ENCODE data around the gene NOLC1. TPM values are rescaled to one million over a fixed set of nuclear protein-coding genes. Genes with fewer than 3 reads are reported as not detected.

NOLC1 gene
- total RNA-seq: 57.7 and 67.1 TPM in 2 replicates

DNA sequence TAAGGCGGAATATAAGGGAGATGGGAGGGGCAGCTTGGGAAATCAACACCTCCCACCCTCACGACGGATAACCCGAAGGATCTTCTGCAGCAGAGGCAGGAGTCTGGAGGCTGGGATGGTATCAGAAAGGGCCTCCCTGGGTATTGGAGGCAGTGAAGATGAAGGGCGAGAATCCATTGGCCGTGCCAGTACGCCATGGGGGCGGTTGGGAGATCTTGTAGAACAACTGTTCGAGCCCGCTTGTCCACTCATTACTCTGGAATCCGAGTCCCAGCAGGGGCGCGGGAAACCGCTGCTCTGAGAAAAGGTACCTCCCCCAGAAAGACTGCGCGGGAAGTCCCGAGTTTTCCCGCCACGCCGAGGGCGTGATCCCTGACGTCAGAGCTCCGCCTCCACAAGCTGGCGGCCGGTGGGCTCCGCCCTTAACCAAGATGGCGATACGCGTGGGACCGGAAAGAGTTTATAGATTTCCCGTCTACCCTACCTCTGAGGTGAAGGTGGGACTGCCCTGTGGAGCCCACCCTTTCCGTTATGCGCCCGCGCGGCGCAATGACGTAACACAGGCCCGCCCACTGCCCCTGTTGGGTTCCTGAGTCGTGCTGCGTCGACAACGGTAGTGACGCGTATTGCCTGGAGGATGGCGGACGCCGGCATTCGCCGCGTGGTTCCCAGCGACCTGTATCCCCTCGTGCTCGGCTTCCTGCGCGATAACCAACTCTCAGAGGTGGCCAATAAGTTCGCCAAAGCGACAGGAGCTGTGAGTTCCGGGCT is at the start of gene NOLC1:
TSS of gene NOLC1 (plus strand) at position 616 of the 771 bp plus-strand sequence. CDS start at position 638, 22 bp downstream.

GRCh38 chr10:102120142-102120990 is 31.8 kb upstream of the NOLC1 start, which contains the start of gene LDB1:
Gene LDB1 (minus strand): TSS chr10:102120368. CDS start chr10:102120110, 258 bp downstream.

GRCh38 chr10:102132563-102133372 is 19.4 kb upstream of the NOLC1 start, which contains the start of gene PPRC1:
Gene PPRC1 (plus strand): TSS chr10:102133040. CDS start chr10:102133069, 29 bp downstream.

Other genes starting within 250 kb of the NOLC1 start
- 5.9 and 7.9 TPM in 2 replicates for gene ARMH3, start 96.2 kb upstream of the NOLC1 start, total RNA-seq
- gene HPS6, start 87.0 kb upstream of the NOLC1 start, total RNA-seq: 24.2 and 27.4 TPM in 2 replicates
- gene LDB1, start 32.0 kb upstream of the NOLC1 start, total RNA-seq: 29.6 and 34.3 TPM in 2 replicates
- 20.5 and 24.2 TPM in 2 replicates for gene PPRC1, start 19.3 kb upstream of the NOLC1 start, total RNA-seq
- gene ELOVL3, start 73.9 kb downstream of the NOLC1 start, total RNA-seq: 0.15 and 0.17 TPM in 2 replicates
- gene PITX3, start 89.1 kb downstream of the NOLC1 start, total RNA-seq: not detected in 2 replicates
- 40.1 and 40.2 TPM in 2 replicates for gene GBF1, start 93.1 kb downstream of the NOLC1 start, total RNA-seq
- gene NFKB2, start 243.3 kb downstream of the NOLC1 start, total RNA-seq: 22.4 and 22.9 TPM in 2 replicates